ENCODE results near the gene PPP2R1B. TPM values are rescaled to one million over a fixed set of nuclear protein-coding genes. Genes with fewer than 3 reads are reported as not detected.

Gene PPP2R1B
- total RNA-seq, 1 experiment from 2014 or later: 72.2 TPM

DNA sequence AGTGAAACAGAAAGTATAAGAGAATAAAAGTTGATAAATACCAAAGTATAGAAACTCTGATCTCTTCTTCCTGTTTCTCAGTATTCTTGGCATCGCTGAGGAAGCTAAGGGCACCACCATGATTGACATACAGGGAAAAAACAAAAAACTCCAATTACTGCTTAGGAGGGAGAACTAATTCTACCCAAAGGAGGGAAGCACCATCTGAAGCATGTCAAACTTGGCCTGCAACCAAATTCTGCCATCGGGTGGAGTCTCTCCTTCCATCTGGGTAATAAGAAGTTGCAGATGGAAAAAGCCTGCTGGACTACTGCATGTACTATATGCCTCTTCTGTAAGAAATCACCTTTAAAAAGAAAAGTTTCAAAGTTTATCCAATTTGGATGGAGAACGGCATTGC, 30.5 kb upstream of the PPP2R1B start:
- ChIA-PET CTCF (no interaction called here), POLR2A (ENCODE audit: low non-redundant PET) (interaction anchor here (0.6 kb wide), 1 partner anchor 8 kb away, joined by 5 read pairs; no protein-coding TSS in a partner anchor)
- H3K9me3 ChIP-seq (ENCODE audit: low read depth, low read length, poor library complexity, severe bottlenecking): peaks cover 8% of the 10 kb centered on the region
- DNase-seq (ENCODE audit: low spot score): peak; percentile 66
- intact Hi-C loops (cut with micrococcal nuclease; ENCODE audit: unreplicated experiment): no loop called here
- no peaks in the 10 kb centered on the region for H3K36me3 ChIP-seq (ENCODE audit: insufficient read depth, low read length, poor library complexity, severe bottlenecking)
- no TSS peak for BruUV-seq (replicated peaks)
- TF ChIP-seq, protein P1, sequence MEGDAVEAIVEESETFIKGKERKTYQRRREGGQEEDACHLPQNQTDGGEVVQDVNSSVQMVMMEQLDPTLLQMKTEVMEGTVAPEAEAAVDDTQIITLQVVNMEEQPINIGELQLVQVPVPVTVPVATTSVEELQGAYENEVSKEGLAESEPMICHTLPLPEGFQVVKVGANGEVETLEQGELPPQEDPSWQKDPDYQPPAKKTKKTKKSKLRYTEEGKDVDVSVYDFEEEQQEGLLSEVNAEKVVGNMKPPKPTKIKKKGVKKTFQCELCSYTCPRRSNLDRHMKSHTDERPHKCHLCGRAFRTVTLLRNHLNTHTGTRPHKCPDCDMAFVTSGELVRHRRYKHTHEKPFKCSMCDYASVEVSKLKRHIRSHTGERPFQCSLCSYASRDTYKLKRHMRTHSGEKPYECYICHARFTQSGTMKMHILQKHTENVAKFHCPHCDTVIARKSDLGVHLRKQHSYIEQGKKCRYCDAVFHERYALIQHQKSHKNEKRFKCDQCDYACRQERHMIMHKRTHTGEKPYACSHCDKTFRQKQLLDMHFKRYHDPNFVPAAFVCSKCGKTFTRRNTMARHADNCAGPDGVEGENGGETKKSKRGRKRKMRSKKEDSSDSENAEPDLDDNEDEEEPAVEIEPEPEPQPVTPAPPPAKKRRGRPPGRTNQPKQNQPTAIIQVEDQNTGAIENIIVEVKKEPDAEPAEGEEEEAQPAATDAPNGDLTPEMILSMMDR (conservative IDR thresholded peaks at IDR 0.05; ENCODE audit: low read depth, low read length): no peak
- TF ChIP-seq EZH2 (IDR thresholded peaks at IDR 0.05; ENCODE audit: borderline replicate concordance, low read depth, low read length, poor library complexity, severe bottlenecking): no peak
- H3K27ac ChIP-seq (ENCODE audit: low read depth, low read length, poor library complexity, severe bottlenecking): peak overlapping the region; percentile 57
- no peak overlapping the region for H3K4me3 ChIP-seq (ENCODE audit: low read depth, low read length, poor library complexity, severe bottlenecking)
- H3K4me1 ChIP-seq (ENCODE audit: insufficient read depth, low read length, poor library complexity, severe bottlenecking): peaks cover 38% of the 10 kb centered on the region
- H3K27me3 ChIP-seq (replicated peaks; ENCODE audit: insufficient read depth, low read depth, low read length, poor library complexity): no peaks in the 10 kb centered on the region

GRCh38 chr11:111795334-111795985, 29.3 kb upstream of the PPP2R1B start:
- ChIA-PET CTCF (no interaction called here), POLR2A (ENCODE audit: low non-redundant PET) (interaction anchor here (0.6 kb wide), 1 partner anchor 314 kb away, joined by 10 read pairs; no protein-coding TSS in a partner anchor)
- intact Hi-C loops (cut with micrococcal nuclease; ENCODE audit: unreplicated experiment): no loop called here
- no peak for DNase-seq (ENCODE audit: low spot score)
- Histone ChIP-seq H3K27me3 (replicated peaks; ENCODE audit: insufficient read depth, low read depth, low read length, poor library complexity) (no peaks in the 10 kb centered on the region), H3K4me3 (ENCODE audit: low read depth, low read length, poor library complexity, severe bottlenecking) (no peak overlapping the region), H3K9me3 (ENCODE audit: low read depth, low read length, poor library complexity, severe bottlenecking) (peaks cover 8% of the 10 kb centered on the region), H3K27ac (ENCODE audit: low read depth, low read length, poor library complexity, severe bottlenecking) (peak overlapping the region; percentile 57), H3K36me3 (ENCODE audit: insufficient read depth, low read length, poor library complexity, severe bottlenecking) (no peaks in the 10 kb centered on the region), H3K4me1 (ENCODE audit: insufficient read depth, low read length, poor library complexity, severe bottlenecking) (peaks cover 33% of the 10 kb centered on the region)
- TF ChIP-seq, protein P1 (conservative IDR thresholded peaks at IDR 0.05; ENCODE audit: low read depth, low read length): no peak
- no peak for TF ChIP-seq EZH2 (IDR thresholded peaks at IDR 0.05; ENCODE audit: borderline replicate concordance, low read depth, low read length, poor library complexity, severe bottlenecking)
- no TSS peak for BruUV-seq (replicated peaks)

GRCh38 chr11:111793863-111794262, 27.7 kb upstream of the PPP2R1B start:
- Histone ChIP-seq H3K4me3 (ENCODE audit: low read depth, low read length, poor library complexity, severe bottlenecking) (no peak overlapping the region), H3K36me3 (ENCODE audit: insufficient read depth, low read length, poor library complexity, severe bottlenecking) (no peaks in the 10 kb centered on the region), H3K27ac (ENCODE audit: low read depth, low read length, poor library complexity, severe bottlenecking) (peak overlapping the region; percentile 37), H3K4me1 (ENCODE audit: insufficient read depth, low read length, poor library complexity, severe bottlenecking) (peaks cover 33% of the 10 kb centered on the region), H3K27me3 (replicated peaks; ENCODE audit: insufficient read depth, low read depth, low read length, poor library complexity) (no peaks in the 10 kb centered on the region), H3K9me3 (ENCODE audit: low read depth, low read length, poor library complexity, severe bottlenecking) (peaks cover 8% of the 10 kb centered on the region)
- intact Hi-C loops (cut with micrococcal nuclease; ENCODE audit: unreplicated experiment): loop anchor here (5.0 kb wide), 1 partner anchor 38 kb away; no protein-coding TSS in a partner anchor
- BruUV-seq (replicated peaks): no TSS peak
- peak; percentile 93 for DNase-seq (ENCODE audit: low spot score)
- TF ChIP-seq, protein P1 (conservative IDR thresholded peaks at IDR 0.05; ENCODE audit: low read depth, low read length): no peak
- TF ChIP-seq EZH2 (IDR thresholded peaks at IDR 0.05; ENCODE audit: borderline replicate concordance, low read depth, low read length, poor library complexity, severe bottlenecking): no peak
- ChIA-PET CTCF (no interaction called here), POLR2A (ENCODE audit: low non-redundant PET) (no interaction called here)

All from A673 (cell line).